SU-DHL-6 (cell line): ENCODE data around the gene THTPA.

ENCODE experiments used
- H2AFZ ChIP-seq: fragments of 200-600 bp; sonication (generic); 2 replicates; pipeline ENCODE4 v1.6.1; 2014; ENCODE audit warnings: low read depth, mild to moderate bottlenecking, moderate library complexity, mixed read lengths, antibody characterized with exemption, low read length; ENCODE audit not compliant: severe bottlenecking
- H3F3A ChIP-seq: fragments of 200-600 bp; shearing (Covaris generic); 2 replicates; pipeline ENCODE4 v1.6.0; 2016; ENCODE audit warnings: antibody characterized with exemption, mild to moderate bottlenecking; ENCODE audit not compliant: insufficient read depth
- H3K27ac ChIP-seq: fragments of 200-600 bp; sonication (generic); 2 replicates; pipeline ENCODE4 v1.5.1; 2016; ENCODE audit warnings: low read depth, mild to moderate bottlenecking, low read length, moderate library complexity, mixed read lengths
- H3K27me3 ChIP-seq: fragments of 200-600 bp; sonication (generic), shearing (Covaris generic); 2 replicates; pipeline ENCODE4 v1.6.0; 2014; ENCODE audit warnings: mild to moderate bottlenecking, low read length
- H3K36me3 ChIP-seq: fragments of 200-600 bp; sonication (generic); 2 replicates; pipeline ENCODE4 v1.6.1; 2014; ENCODE audit warnings: mild to moderate bottlenecking, low read length, mixed read lengths
- H3K4me2 ChIP-seq: fragments of 300-600, 200-600 bp; shearing (Covaris generic), sonication (generic); 2 replicates; pipeline ENCODE4 v1.6.0; 2014; ENCODE audit warnings: low read length, low read depth, mild to moderate bottlenecking; ENCODE audit not compliant: poor library complexity, severe bottlenecking
- H3K4me3 ChIP-seq: fragments of 200-600 bp; sonication (generic); 2 replicates; pipeline ENCODE4 v1.5.1; 2014; ENCODE audit warnings: antibody characterized with exemption, low read length, mild to moderate bottlenecking, mixed read lengths; ENCODE audit not compliant: insufficient read depth, poor library complexity, severe bottlenecking
- H3K79me2 ChIP-seq: fragments of 200-600 bp; sonication (generic); 2 replicates; pipeline ENCODE4 v1.6.1; 2014; ENCODE audit warnings: mild to moderate bottlenecking, low read length, moderate library complexity; ENCODE audit not compliant: insufficient read depth
- H3K9ac ChIP-seq: fragments of 200-600 bp; sonication (generic); 2 replicates; pipeline ENCODE4 v1.7.0; 2014; ENCODE audit warnings: mild to moderate bottlenecking, low read length
- H3K9me2 ChIP-seq: fragments of 200-600 bp; sonication (generic); replicated peaks from 2 replicates; pipeline ENCODE4 v1.6.1; 2014; ENCODE audit warnings: low read length; ENCODE audit not compliant: insufficient read depth
- H3K9me3 ChIP-seq: fragments of 200-600 bp; sonication (generic); 2 replicates; pipeline ENCODE4 v1.6.1; 2014; ENCODE audit warnings: low read length, mixed read lengths; ENCODE audit not compliant: insufficient read depth
- H4K20me1 ChIP-seq: fragments of 200-600 bp; sonication (generic); 2 replicates; pipeline ENCODE4 v1.6.1; 2014; ENCODE audit warnings: low read depth, mild to moderate bottlenecking, antibody characterized with exemption, low read length, moderate library complexity, mixed read lengths
- CTCF ChIP-seq: fragments of 200-600 bp; sonication (generic); IDR thresholded peaks from one replicate; pipeline ENCODE4 v1.5.1; 2017; ENCODE audit warnings: antibody characterized with exemption, mild to moderate bottlenecking, low read length, moderate library complexity; ENCODE audit not compliant: insufficient read depth, poor library complexity, severe bottlenecking
- EZH2phosphoT487 ChIP-seq: fragments of 200-600 bp; sonication (generic), shearing (Covaris generic); conservative IDR thresholded peaks from 2 replicates; pipeline ENCODE4 v1.6.1; 2018; ENCODE audit warnings: mild to moderate bottlenecking, antibody characterized with exemption, low read length, moderate library complexity, mixed read lengths

THTPA gene

GRCh38 chr14:23531391-23531790, 24.7 kb upstream of the THTPA start:
- Histone ChIP-seq H3K9ac (no peak overlapping the region), H3K27ac (no peak overlapping the region), H4K20me1 (no peaks in the 10 kb centered on the region), H3K9me3 (no peaks in the 10 kb centered on the region), H3K4me2 (no peak overlapping the region), H3K4me3 (no peak overlapping the region), H3K9me2 (no peaks in the 10 kb centered on the region), H3K79me2 (no peaks in the 10 kb centered on the region), H2AFZ (no peak overlapping the region), H3F3A (no peaks in the 10 kb centered on the region), H3K36me3 (no peaks in the 10 kb centered on the region), H3K27me3 (no peaks in the 10 kb centered on the region)
- no peak for TF ChIP-seq CTCF
- no peak for TF ChIP-seq EZH2phosphoT487

- no peak overlapping the region for H3K4me3 ChIP-seq
- H2AFZ ChIP-seq, result no peak overlapping the region
- H3K9me3 ChIP-seq, result no peaks in the 10 kb centered on the region
- TF ChIP-seq EZH2phosphoT487 (no peak), CTCF (no peak)
- no peaks in the 10 kb centered on the region for H3K27me3 ChIP-seq
- no peak overlapping the region for H3K27ac ChIP-seq
- no peaks in the 10 kb centered on the region for H3K36me3 ChIP-seq
- no peak overlapping the region for H3K9ac ChIP-seq
- H3F3A ChIP-seq, result no peaks in the 10 kb centered on the region
- no peaks in the 10 kb centered on the region for H3K79me2 ChIP-seq
- H3K9me2 ChIP-seq, result no peaks in the 10 kb centered on the region
- no peaks in the 10 kb centered on the region for H4K20me1 ChIP-seq
- no peak overlapping the region for H3K4me2 ChIP-seq
Measured at GRCh38 chr14:23532658-23533057, 23.4 kb upstream of the THTPA start.

GRCh38 chr14:23533652-23534435, 22.2 kb upstream of the THTPA start:
- no peaks in the 10 kb centered on the region for H3K79me2 ChIP-seq
- H3K9ac ChIP-seq, result no peak overlapping the region
- H3K4me2 ChIP-seq, result no peak overlapping the region
- TF ChIP-seq CTCF (no peak), EZH2phosphoT487 (no peak)
- no peaks in the 10 kb centered on the region for H3K9me2 ChIP-seq
- H3K27me3 ChIP-seq, result no peaks in the 10 kb centered on the region
- H3K9me3 ChIP-seq, result no peaks in the 10 kb centered on the region
- H3F3A ChIP-seq, result no peaks in the 10 kb centered on the region
- H3K27ac ChIP-seq, result no peak overlapping the region
- no peak overlapping the region for H3K4me3 ChIP-seq
- no peaks in the 10 kb centered on the region for H3K36me3 ChIP-seq
- H4K20me1 ChIP-seq, result no peaks in the 10 kb centered on the region
- no peak overlapping the region for H2AFZ ChIP-seq
